ENCODE measurements around the gene CDH4.

GRCh38 chr20:61692479-61692878 lies 440.4 kb downstream of the CDH4 start:
- TF ChIP-seq, protein P1, sequence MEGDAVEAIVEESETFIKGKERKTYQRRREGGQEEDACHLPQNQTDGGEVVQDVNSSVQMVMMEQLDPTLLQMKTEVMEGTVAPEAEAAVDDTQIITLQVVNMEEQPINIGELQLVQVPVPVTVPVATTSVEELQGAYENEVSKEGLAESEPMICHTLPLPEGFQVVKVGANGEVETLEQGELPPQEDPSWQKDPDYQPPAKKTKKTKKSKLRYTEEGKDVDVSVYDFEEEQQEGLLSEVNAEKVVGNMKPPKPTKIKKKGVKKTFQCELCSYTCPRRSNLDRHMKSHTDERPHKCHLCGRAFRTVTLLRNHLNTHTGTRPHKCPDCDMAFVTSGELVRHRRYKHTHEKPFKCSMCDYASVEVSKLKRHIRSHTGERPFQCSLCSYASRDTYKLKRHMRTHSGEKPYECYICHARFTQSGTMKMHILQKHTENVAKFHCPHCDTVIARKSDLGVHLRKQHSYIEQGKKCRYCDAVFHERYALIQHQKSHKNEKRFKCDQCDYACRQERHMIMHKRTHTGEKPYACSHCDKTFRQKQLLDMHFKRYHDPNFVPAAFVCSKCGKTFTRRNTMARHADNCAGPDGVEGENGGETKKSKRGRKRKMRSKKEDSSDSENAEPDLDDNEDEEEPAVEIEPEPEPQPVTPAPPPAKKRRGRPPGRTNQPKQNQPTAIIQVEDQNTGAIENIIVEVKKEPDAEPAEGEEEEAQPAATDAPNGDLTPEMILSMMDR (IDR thresholded peaks at IDR 0.05), result no peak
- no peak for TF ChIP-seq POLR2A (IDR thresholded peaks at IDR 0.05)
